GM12878 (cell line): ENCODE results near the gene SLC25A33. TPM values are rescaled to one million over a fixed set of nuclear protein-coding genes. Genes with fewer than 3 reads are reported as not detected.
A peak's percentile ranks its signal among the peaks of the same experiment; 100 is the strongest.

Experiments used
- BHLHE40 ChIP-seq, 2 experiments: fragments of 450-650 bp in 1 of 2; IDR thresholded peaks; 2 replicates each; pipeline ENCODE4 v1.6.1; 2011 to 2017; ENCODE audit warnings: low read depth in 2 of 2, borderline replicate concordance in 1 of 2, improper control_type of control experiment in 1 of 2, low read length in 1 of 2, mild to moderate bottlenecking in 1 of 2
- CEBPZ ChIP-seq: fragments of 150-350 bp; IDR thresholded peaks from 2 replicates; pipeline ENCODE4 v1.6.1; 2016; ENCODE audit warnings: low read depth, low read length
- CHD4 ChIP-seq: fragments of 200-600 bp; sonication (generic); IDR thresholded peaks from 2 replicates; pipeline ENCODE4 v1.6.1; 2016; ENCODE audit warnings: mild to moderate bottlenecking
- EGR1 ChIP-seq, 2 experiments: IDR thresholded peaks; 1 replicate in 1 of 2; 2 replicates in 1 of 2; pipeline ENCODE4 v1.6.1; 2011 to 2012; ENCODE audit warnings: low read depth in 2 of 2, low read length in 2 of 2, borderline replicate concordance in 1 of 2, mild to moderate bottlenecking in 1 of 2, moderate library complexity in 1 of 2
- ESRRA ChIP-seq: IDR thresholded peaks from 2 replicates; pipeline ENCODE4 v1.6.1; 2012; ENCODE audit warnings: mild to moderate bottlenecking, low read length, improper control_type of control experiment
- FOS ChIP-seq: IDR thresholded peaks from 3 replicates; pipeline ENCODE4 v1.6.1; 2011; ENCODE audit warnings: borderline replicate concordance; ENCODE audit not compliant: insufficient read length; ENCODE audit errors: extremely low read depth
- HCFC1 ChIP-seq: fragments of 150-350 bp; IDR thresholded peaks from 2 replicates; pipeline ENCODE4 v1.6.1; 2014; ENCODE audit warnings: low read length
- HSF1 ChIP-seq: fragments of 150-350 bp; IDR thresholded peaks from 2 replicates; pipeline ENCODE4 v1.6.1; 2014; ENCODE audit warnings: mild to moderate bottlenecking, low read depth, low read length
- MEF2A ChIP-seq: IDR thresholded peaks from 2 replicates; pipeline ENCODE4 v1.6.1; 2011; ENCODE audit warnings: low read depth, mild to moderate bottlenecking, low read length, moderate library complexity; ENCODE audit not compliant: insufficient read depth
- NFIC ChIP-seq: IDR thresholded peaks from 2 replicates; pipeline ENCODE4 v1.6.1; 2012; ENCODE audit warnings: low read depth, mild to moderate bottlenecking, inconsistent platforms, low read length, moderate library complexity
- NFXL1 ChIP-seq: fragments of 450-650 bp; IDR thresholded peaks from 2 replicates; pipeline ENCODE4 v1.6.1; 2017; ENCODE audit warnings: antibody characterized with exemption, mild to moderate bottlenecking, borderline replicate concordance
- POU2F2 ChIP-seq: IDR thresholded peaks from 3 replicates; pipeline ENCODE4 v1.6.1; 2011; ENCODE audit warnings: low read depth, mild to moderate bottlenecking, low read length, borderline replicate concordance
- RCOR1 ChIP-seq: conservative IDR thresholded peaks from 2 replicates; pipeline ENCODE4 v1.6.1; 2012; ENCODE audit warnings: low read depth, low read length, improper control_type of control experiment
- SUZ12 ChIP-seq: fragments of 200-600 bp; sonication (generic); IDR thresholded peaks from one replicate; pipeline ENCODE4 v1.6.1; 2018; ENCODE audit warnings: antibody characterized with exemption, mild to moderate bottlenecking; ENCODE audit not compliant: unreplicated experiment
- ZBTB40 ChIP-seq: fragments of 450-650 bp; IDR thresholded peaks from 2 replicates; pipeline ENCODE4 v1.6.1; 2016; ENCODE audit warnings: mild to moderate bottlenecking, moderate library complexity, borderline replicate concordance
- ZNF592 ChIP-seq: fragments of 450-650 bp; IDR thresholded peaks from 2 replicates; pipeline ENCODE4 v1.6.1; 2017; ENCODE audit warnings: mild to moderate bottlenecking, moderate library complexity
- polyA plus RNA-seq, 11 experiments: library from polyadenylated mRNA; depleted of rRNA in 4 of 11; unstranded in 6 of 11; stranded (reverse) in 5 of 11; fragments of >200 nt; fragmentation: Nextera tagmentation in 4 of 11; fragmentation: Illumina TruSeq in 1 of 11; extraction: Ambion mirVana in 4 of 11; extraction: Trizol in 1 of 11; gene quantifications; 1 replicate in 1 of 11; 2 replicates in 10 of 11; pipeline versions ENCODE4 v1.2.1 to v1.2.3, GENCODE V29; 2011 to 2016; ENCODE audit warnings: inconsistent platforms in 2 of 11, missing spikeins in 2 of 11, low read depth in 1 of 11
- total RNA-seq, 4 experiments: library from RNA; depleted of rRNA in 3 of 4; stranded (reverse); fragments of >200 nt in 3 of 4; fragmentation: Illumina TruSeq in 1 of 4; extraction: Trizol in 1 of 4; gene quantifications; 2 replicates each; pipeline versions ENCODE4 v1.2.1 to v1.2.3, GENCODE V29; 2013 to 2021

Gene SLC25A33
- total and polyA plus RNA-seq, 10 of the 15 experiments (the other 5 are each of a cell fraction or from before 2014, with no cell fraction given) = 1.7 to 11.2 (median 8.4) TPM

- TF ChIP-seq ZBTB40 (no peak), BHLHE40 (IDR thresholded peaks at IDR 0.05; ENCODE audit: borderline replicate concordance in 1 of 2, low read depth in 2 of 2, low read length in 1 of 2) (peak; percentile 16 to 80; a peak in 2 of 4 replicates), RCOR1 (no peak), POU2F2 (no peak), ZNF592 (no peak), SUZ12 (no peak), CEBPZ (no peak), MEF2A (no peak), NFXL1 (no peak), ESRRA (no peak), CHD4 (no peak), FOS (no peak), HSF1 (no peak), HCFC1 (no peak), EGR1 (IDR thresholded peaks at IDR 0.05; ENCODE audit: borderline replicate concordance in 1 of 2, low read depth in 2 of 2, low read length in 2 of 2) (no peak), NFIC (no peak)
- TF ChIP-seq, all 136 proteins: peak for 5
Observed at GRCh38 chr1:9589144-9589718, 50.0 kb downstream of the SLC25A33 start (continued).
